ENCODE measurements around the gene GPR61.

GPR61 gene

DNA sequence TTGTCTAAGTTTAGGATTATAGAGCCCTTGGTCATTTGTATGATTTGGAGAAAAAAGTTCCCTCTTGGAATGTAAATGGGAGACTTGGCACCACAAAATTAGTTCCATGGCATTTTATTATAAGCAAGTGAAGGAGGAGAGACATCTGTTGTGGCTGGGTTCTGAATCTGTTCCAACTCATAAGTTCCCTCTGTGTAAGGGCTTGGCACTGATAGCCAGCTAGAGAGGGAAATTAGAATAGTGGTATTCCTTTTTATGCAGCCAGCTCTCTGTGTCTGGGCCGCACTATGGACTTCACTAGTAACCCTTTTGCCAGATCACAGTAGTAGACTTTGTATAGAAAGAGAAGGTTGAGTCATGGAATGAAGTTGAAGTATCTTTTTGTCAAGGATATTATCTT is 39.8 kb downstream of the GPR61 start:
- POLR2A ChIA-PET: interaction anchor here (1.3 kb wide), 1 partner anchor 31 kb away, joined by 3 read pairs; the partner anchor contains the start of gene GNAI3

DNA sequence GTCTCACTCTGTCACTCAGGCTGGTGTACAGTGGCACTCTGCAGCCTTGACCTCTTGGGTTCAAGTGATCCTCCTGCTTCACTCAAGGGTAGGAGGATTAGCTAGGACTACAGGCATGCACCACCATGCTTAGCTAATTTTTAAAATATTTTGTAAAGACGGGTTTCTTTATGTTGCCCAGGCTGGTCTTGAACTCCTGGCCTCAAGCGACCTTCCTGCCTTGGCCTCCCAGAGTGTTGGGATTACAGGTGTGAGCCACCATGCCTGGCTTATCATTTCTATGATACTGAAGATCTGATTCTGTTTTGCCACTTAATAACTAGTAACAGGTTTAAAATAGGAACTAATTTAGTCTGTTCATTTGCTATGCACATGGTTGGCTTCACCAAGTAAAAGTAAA is 42.3 kb downstream of the GPR61 start:
- no peak for DNase-seq (ENCODE audit: extremely low spot score)
- ChIA-PET POLR2A (no interaction called here), CTCF (interaction anchor here (0.5 kb wide), 1 partner anchor 401 kb away, joined by 3 read pairs; no protein-coding TSS in a partner anchor)
- TF ChIP-seq BHLHE40 (IDR thresholded peaks at IDR 0.05; ENCODE audit: borderline replicate concordance): no peak
- no peak for TF ChIP-seq L3MBTL2 (conservative IDR thresholded peaks at IDR 0.05)
- TF ChIP-seq NFRKB (IDR thresholded peaks at IDR 0.05): no peak
- no peak for TF ChIP-seq SP1 (IDR thresholded peaks at IDR 0.05)
- no peak for TF ChIP-seq ZNF384 (IDR thresholded peaks at IDR 0.05)
- no peak for TF ChIP-seq FOXA1 (IDR thresholded peaks at IDR 0.05)
- TF ChIP-seq FOXK2 (IDR thresholded peaks at IDR 0.05): no peak
- no peak for TF ChIP-seq FOXM1 (IDR thresholded peaks at IDR 0.05; ENCODE audit: borderline replicate concordance)
- no peak for TF ChIP-seq ARNT (IDR thresholded peaks at IDR 0.05)
- no peak for TF ChIP-seq HDGF (IDR thresholded peaks at IDR 0.05; ENCODE audit: borderline replicate concordance)
- no peak for TF ChIP-seq ELF4 (IDR thresholded peaks at IDR 0.05)

More for the DNA sequence above, 39.8 kb downstream of the GPR61 start:
- CTCF ChIA-PET: no interaction called here
- TF ChIP-seq NFRKB (IDR thresholded peaks at IDR 0.05) (no peak), CTBP1 (IDR thresholded peaks at IDR 0.05; ENCODE audit: borderline replicate concordance) (no peak), BHLHE40 (IDR thresholded peaks at IDR 0.05; ENCODE audit: borderline replicate concordance) (no peak), FOXA1 (IDR thresholded peaks at IDR 0.05) (no peak), SP1 (IDR thresholded peaks at IDR 0.05) (no peak), L3MBTL2 (conservative IDR thresholded peaks at IDR 0.05) (no peak), ELF4 (IDR thresholded peaks at IDR 0.05) (no peak), FOXM1 (IDR thresholded peaks at IDR 0.05; ENCODE audit: borderline replicate concordance) (no peak), FOXK2 (IDR thresholded peaks at IDR 0.05) (no peak), ARNT (IDR thresholded peaks at IDR 0.05) (no peak), LEF1 (IDR thresholded peaks at IDR 0.05; ENCODE audit: borderline replicate concordance) (no peak), TARDBP (IDR thresholded peaks at IDR 0.05) (no peak), ZNF384 (IDR thresholded peaks at IDR 0.05) (no peak), SUZ12 (IDR thresholded peaks at IDR 0.05) (no peak), HDGF (IDR thresholded peaks at IDR 0.05; ENCODE audit: borderline replicate concordance) (no peak)
- TF ChIP-seq, protein P1, sequence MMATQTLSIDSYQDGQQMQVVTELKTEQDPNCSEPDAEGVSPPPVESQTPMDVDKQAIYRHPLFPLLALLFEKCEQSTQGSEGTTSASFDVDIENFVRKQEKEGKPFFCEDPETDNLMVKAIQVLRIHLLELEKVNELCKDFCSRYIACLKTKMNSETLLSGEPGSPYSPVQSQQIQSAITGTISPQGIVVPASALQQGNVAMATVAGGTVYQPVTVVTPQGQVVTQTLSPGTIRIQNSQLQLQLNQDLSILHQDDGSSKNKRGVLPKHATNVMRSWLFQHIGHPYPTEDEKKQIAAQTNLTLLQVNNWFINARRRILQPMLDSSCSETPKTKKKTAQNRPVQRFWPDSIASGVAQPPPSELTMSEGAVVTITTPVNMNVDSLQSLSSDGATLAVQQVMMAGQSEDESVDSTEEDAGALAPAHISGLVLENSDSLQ (IDR thresholded peaks at IDR 0.05): no peak
- DNase-seq (ENCODE audit: extremely low spot score): no peak

DNA sequence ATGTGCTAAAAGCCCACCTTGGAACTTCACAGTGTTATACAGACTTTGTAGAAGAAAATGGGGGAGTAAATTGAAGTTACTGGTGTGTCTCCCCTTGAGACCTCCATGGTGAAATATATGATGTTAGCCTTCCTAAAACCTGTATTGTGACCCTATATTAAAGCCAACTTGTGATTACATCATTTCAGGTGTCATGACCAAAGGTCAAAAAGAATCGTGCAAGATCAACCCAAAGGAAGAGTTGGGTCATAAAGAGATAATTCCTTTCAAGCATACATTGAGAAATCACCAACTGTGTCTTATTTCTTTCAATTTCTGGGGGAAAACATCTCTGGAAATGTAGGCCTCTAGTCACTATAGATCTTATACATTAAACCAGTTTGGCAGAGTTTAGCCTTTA is 45.1 kb downstream of the GPR61 start:
- ChIA-PET CTCF (no interaction called here), POLR2A (no interaction called here)
- no peak for TF ChIP-seq ZNF384 (IDR thresholded peaks at IDR 0.05)
- no peak for TF ChIP-seq ELF4 (IDR thresholded peaks at IDR 0.05)
- no peak for TF ChIP-seq FOXA1 (IDR thresholded peaks at IDR 0.05)
- no peak for TF ChIP-seq TARDBP (IDR thresholded peaks at IDR 0.05)
- TF ChIP-seq SUZ12 (IDR thresholded peaks at IDR 0.05): no peak
- TF ChIP-seq CTBP1 (IDR thresholded peaks at IDR 0.05; ENCODE audit: borderline replicate concordance): no peak
- no peak for DNase-seq (ENCODE audit: extremely low spot score)

DNA sequence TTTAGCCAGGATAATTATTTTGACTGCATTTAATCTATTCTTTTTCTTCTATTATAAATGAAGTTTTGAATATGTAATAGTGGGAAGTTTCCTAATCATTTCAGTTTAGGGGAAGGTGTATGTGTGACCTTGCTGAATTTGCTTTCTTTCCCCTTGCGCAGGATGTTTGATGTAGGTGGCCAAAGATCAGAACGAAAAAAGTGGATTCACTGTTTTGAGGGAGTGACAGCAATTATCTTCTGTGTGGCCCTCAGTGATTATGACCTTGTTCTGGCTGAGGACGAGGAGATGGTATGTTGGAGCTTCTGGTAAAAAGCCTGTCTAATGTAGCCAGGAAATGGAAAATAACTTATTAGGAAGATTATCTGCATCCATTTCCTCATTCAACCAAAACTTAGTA is 46.4 kb downstream of the GPR61 start:
- POLR2A ChIA-PET: no interaction called here
- CTCF ChIA-PET: no interaction called here
- TF ChIP-seq, protein P1 (IDR thresholded peaks at IDR 0.05): no peak
- TF ChIP-seq HDGF (IDR thresholded peaks at IDR 0.05; ENCODE audit: borderline replicate concordance) (no peak), CTBP1 (IDR thresholded peaks at IDR 0.05; ENCODE audit: borderline replicate concordance) (no peak), ZNF384 (IDR thresholded peaks at IDR 0.05) (no peak), LEF1 (IDR thresholded peaks at IDR 0.05; ENCODE audit: borderline replicate concordance) (no peak), ELF4 (IDR thresholded peaks at IDR 0.05) (no peak), TARDBP (IDR thresholded peaks at IDR 0.05) (no peak), FOXA1 (IDR thresholded peaks at IDR 0.05) (no peak), L3MBTL2 (conservative IDR thresholded peaks at IDR 0.05) (no peak), ARNT (IDR thresholded peaks at IDR 0.05) (no peak), FOXM1 (IDR thresholded peaks at IDR 0.05; ENCODE audit: borderline replicate concordance) (no peak)
- DNase-seq (ENCODE audit: extremely low spot score): no peak

DNA sequence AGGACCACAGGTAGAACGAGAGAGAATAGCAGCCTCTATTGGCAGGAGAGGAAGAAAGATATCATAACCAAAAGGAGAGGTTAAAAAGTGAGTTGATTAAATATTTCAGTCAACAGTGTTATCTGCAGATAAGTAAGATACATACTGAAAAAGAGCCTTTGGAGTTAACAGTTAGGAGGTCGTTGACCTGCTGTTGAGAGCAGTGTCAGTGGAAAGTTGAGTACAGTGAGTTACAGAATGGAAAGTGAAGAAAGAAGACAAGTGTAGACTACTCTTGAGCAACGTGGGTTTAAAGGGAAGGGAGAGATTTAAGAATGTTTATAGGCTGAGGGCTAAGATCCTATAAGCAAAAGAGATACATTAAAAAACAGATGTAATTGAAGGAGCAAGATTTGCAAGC is 49.5 kb downstream of the GPR61 start:
- POLR2A ChIA-PET: no interaction called here
- CTCF ChIA-PET: no interaction called here
- TF ChIP-seq ELF4 (IDR thresholded peaks at IDR 0.05): no peak
- TF ChIP-seq HDGF (IDR thresholded peaks at IDR 0.05; ENCODE audit: borderline replicate concordance): no peak
- TF ChIP-seq SUZ12 (IDR thresholded peaks at IDR 0.05): no peak
- no peak for TF ChIP-seq ZNF384 (IDR thresholded peaks at IDR 0.05)
- no peak for TF ChIP-seq BHLHE40 (IDR thresholded peaks at IDR 0.05; ENCODE audit: borderline replicate concordance)
- TF ChIP-seq TARDBP (IDR thresholded peaks at IDR 0.05): no peak
- TF ChIP-seq NFRKB (IDR thresholded peaks at IDR 0.05): no peak
- TF ChIP-seq L3MBTL2 (conservative IDR thresholded peaks at IDR 0.05): no peak
- TF ChIP-seq SP1 (IDR thresholded peaks at IDR 0.05): no peak
- no peak for TF ChIP-seq ARNT (IDR thresholded peaks at IDR 0.05)
- TF ChIP-seq FOXK2 (IDR thresholded peaks at IDR 0.05): no peak
- TF ChIP-seq, protein P1 (IDR thresholded peaks at IDR 0.05): no peak
- no peak for DNase-seq (ENCODE audit: extremely low spot score)

DNA sequence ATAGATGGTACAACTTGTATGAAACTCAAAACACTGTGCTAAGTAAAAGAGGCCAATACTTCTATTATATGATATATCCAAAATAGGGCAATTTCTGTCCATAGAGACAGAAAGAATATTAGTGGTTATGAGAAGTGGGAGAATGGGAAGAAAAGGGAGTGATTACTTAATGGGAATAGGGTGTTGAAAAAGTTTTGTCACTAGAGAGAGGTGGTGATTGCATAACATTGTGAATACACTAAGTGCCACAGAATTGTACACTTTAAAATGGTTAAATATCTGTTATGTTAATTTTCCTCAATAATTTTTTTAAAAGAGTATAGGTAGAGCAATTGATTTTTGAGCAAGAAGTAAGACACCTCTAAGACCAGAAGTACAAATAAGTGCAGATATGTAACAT is 50.0 kb downstream of the GPR61 start:
- no peak for DNase-seq (ENCODE audit: extremely low spot score)
- CTCF ChIA-PET: interaction anchor here (0.6 kb wide), 2 partner anchors 50 to 115 kb away, joined by 7 to 8 read pairs; no protein-coding TSS in a partner anchor
- POLR2A ChIA-PET: no interaction called here
- TF ChIP-seq BHLHE40 (IDR thresholded peaks at IDR 0.05; ENCODE audit: borderline replicate concordance) (no peak), TARDBP (IDR thresholded peaks at IDR 0.05) (no peak), FOXA1 (IDR thresholded peaks at IDR 0.05) (no peak), FOXM1 (IDR thresholded peaks at IDR 0.05; ENCODE audit: borderline replicate concordance) (no peak), SP1 (IDR thresholded peaks at IDR 0.05) (no peak), FOXK2 (IDR thresholded peaks at IDR 0.05) (no peak), ZNF384 (IDR thresholded peaks at IDR 0.05) (no peak), LEF1 (IDR thresholded peaks at IDR 0.05; ENCODE audit: borderline replicate concordance) (no peak), SUZ12 (IDR thresholded peaks at IDR 0.05) (no peak), CTBP1 (IDR thresholded peaks at IDR 0.05; ENCODE audit: borderline replicate concordance) (no peak), NFRKB (IDR thresholded peaks at IDR 0.05) (no peak), ELF4 (IDR thresholded peaks at IDR 0.05) (no peak), L3MBTL2 (conservative IDR thresholded peaks at IDR 0.05) (no peak)
- TF ChIP-seq, protein P1 (IDR thresholded peaks at IDR 0.05): no peak
